GM19328 (cell line): Measurements from ENCODE around the gene MYO5B.

ENCODE experiments used
- ATAC-seq: cut with Tn5 transposase; IDR thresholded peaks from one replicate; pipeline ENCODE4 v1.9.1; 2021; ENCODE audit warnings: mild to moderate bottlenecking, moderate library complexity; ENCODE audit not compliant: unreplicated experiment

The MYO5B gene

DNA sequence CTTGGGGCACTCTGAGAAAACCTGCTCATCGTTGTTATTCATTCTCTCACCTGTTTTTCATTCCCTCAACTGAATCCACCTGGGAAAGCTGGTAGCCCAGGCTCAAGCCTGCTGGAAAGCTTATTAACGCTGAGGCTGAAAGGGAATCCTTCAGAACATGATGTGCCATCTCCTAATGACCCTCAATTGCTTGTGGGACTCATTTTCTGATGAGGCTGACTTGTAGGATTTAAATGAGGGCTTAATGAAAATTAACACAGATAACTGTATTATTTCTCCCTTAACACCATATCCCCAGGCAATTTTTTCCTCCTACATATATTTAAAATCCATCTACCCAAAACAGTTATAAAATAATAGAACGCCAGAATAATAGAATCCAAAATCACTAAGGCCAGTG, 218.9 kb downstream of the MYO5B start:
- ATAC-seq = no peak

- no peak for ATAC-seq
Measured at GRCh38 chr18:49974079-49974478, 220.9 kb downstream of the MYO5B start.

- ATAC-seq = no peak
Measured at GRCh38 chr18:49973592-49973991, 221.4 kb downstream of the MYO5B start.

- no peak for ATAC-seq
Measured at GRCh38 chr18:49972535-49972934, 222.4 kb downstream of the MYO5B start.

DNA sequence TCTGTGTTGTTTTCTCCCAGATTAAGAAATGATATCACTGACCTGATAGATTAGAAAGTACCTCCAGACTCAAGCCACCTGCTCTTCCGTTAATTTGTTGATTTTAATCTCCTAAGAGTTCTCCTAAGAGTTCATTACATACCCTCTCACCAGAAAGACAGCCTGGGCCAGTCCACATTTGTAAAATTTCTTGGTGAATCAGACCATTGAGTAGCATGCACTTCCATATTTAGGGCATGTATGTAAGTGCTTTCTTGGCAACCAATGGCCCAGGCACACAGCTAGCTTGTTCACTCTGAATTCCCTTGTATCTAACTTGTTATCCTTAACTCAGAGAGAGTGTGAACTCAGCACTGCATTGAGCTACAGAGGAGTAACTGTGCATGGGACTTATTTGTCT, 223.5 kb downstream of the MYO5B start:
- ATAC-seq = no peak

DNA sequence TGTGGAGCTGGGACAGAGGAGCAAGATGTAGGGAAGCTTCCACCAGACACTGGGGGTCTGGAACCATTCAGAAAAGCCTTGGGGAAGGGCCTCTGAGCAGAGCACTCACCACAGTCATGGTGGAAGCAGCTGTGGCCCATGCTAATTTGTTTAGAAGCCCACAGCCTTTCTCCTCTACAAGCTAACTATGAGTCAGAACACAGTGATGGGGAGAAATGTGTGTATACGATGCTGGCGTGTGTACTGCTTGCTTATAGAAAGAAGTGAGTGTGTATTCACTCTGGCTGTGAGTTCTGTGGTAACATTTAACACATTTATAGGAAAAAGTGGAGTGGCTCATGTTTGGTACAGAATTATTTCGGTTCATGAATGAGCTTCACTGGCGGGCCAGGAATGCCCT, 224.6 kb downstream of the MYO5B start:
- ATAC-seq = no peak

- no peak for ATAC-seq
Measured at GRCh38 chr18:49968644-49969309, 226.2 kb downstream of the MYO5B start.

DNA sequence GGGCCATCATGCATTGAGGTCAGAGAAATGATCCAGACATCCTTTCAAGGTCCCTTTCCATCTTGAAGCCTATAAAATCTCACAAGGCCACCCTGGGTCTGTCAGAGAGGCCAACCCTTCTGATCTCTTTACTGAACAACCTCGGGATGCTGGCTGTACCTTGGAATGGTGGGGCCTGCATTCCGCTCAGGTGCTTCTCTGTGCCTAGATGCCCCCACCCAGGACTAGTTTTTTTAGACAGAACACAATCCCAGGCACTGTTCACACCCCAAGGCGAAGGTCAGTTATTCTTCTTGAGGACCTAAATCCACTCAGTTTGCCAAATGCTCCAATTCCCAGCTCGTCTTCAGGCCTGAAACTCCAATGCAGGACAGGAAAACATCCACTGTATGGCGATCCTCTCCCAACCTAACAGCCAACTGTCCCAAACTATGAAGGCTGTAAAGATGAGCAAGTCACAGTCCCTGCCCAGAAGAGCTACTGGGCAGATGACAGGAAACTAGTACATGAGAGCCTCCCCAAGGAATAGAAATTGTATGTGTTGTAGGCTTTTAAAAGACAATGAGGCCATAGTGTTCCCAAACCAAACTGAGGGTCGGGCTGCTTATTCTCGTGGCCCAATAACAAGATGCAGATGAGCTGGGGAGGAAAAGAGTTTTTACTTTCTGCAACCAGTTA, 227.2 kb downstream of the MYO5B start:
- ATAC-seq = no peak

- no peak for ATAC-seq
Measured at GRCh38 chr18:49967171-49967570, 227.8 kb downstream of the MYO5B start.

DNA sequence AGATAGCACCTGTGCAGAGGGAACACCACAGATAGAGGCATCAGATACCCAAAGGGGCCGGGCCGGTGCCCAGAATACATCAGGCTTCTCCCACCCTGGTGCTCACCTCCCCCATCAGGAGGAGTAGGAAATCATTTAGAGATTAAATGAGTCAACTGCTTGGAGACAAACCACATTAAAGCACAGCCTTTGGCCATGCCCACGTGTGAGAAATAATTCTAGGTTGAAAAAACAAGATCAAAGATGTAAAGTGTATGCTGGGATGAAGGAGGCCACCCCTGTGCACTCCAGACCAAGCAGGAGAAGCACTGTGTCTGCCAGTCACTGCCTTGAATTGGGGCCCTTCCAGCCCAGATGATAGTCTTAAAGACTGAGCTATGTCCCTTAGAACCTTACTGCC, 228.9 kb downstream of the MYO5B start:
- ATAC-seq = no peak

GRCh38 chr18:49963217-49963616, 231.7 kb downstream of the MYO5B start:
- no peak for ATAC-seq

- ATAC-seq = no peak
Measured at GRCh38 chr18:49961271-49961670, 233.7 kb downstream of the MYO5B start.

GRCh38 chr18:49960376-49960775, 234.6 kb downstream of the MYO5B start:
- no peak for ATAC-seq

GRCh38 chr18:49959176-49959575, 235.8 kb downstream of the MYO5B start:
- no peak for ATAC-seq

DNA sequence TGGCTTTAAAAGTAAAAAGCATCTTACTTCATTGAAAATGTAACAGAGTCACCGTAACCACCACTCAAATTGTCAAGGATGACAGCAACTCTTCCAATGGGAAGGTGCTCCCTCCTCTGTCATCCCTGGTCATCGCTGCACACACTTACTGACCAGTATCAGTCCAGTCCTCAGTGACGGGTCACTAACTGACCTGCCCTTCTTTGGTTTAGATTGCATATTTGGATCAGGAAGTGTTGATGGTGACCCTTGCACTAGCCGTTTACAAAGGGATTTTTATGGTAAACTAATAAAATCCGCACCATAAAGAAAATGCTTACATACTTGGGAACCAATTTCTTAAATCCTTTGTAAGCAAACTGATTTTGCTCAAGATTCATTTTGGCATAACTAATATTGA, 239.7 kb downstream of the MYO5B start:
- no peak for ATAC-seq

GRCh38 chr18:49953391-49953790, 241.6 kb downstream of the MYO5B start:
- no peak for ATAC-seq

- ATAC-seq = no peak
Measured at GRCh38 chr18:49949951-49950395, 245.0 kb downstream of the MYO5B start.

- ATAC-seq = no peak
Measured at GRCh38 chr18:49948975-49949374, 246.0 kb downstream of the MYO5B start.

DNA sequence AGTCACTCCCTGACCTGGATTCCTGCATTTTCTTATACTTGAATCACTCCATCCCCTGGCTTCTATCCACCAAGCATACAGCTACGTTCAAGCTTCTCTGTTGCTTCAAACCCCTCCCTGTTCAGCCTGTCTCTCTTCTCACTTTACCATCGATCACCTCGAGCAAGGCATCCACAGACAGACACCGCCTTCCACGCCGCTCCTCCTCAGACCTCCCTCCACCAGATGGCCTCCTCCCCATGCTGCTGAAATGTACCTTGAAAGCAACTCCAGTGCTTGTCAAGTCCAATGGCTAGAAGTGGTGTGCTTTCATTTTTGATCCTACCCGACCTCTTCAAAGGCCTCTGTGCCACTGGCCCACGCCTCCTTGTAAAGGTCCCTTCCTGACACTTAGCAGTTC, 250.3 kb downstream of the MYO5B start:
- no peak for ATAC-seq

DNA sequence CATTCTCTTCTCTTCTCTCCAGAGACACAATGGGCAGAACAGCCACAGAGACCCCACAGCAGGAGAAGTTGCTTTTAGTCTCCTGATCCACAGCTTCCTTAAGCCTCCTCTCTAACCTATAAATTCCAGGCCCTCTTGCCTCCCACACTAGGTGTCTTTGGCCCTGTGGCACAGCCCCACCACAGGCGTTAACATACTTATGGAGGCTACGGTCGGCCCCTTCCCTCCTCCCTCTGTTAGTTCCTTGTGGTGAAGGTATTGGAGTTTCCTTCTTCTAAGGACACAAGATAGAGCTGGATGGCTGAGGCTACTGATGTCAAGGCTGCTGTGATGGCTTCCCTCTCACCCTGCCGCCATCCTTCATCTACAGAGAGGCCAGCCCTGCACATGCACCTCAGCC, 258.1 kb downstream of the MYO5B start:
- no peak for ATAC-seq

GRCh38 chr18:49935215-49935614, 259.7 kb downstream of the MYO5B start:
- ATAC-seq = no peak

- no peak for ATAC-seq
Measured at GRCh38 chr18:49934457-49934856, 260.5 kb downstream of the MYO5B start.
